ENCODE measurements around the gene ARRDC2.
"Not testable (repeated sequence)": the region's sequence is repeated elsewhere in the genome, so short reads cannot be mapped to it uniquely, and the experiment has no call there.

The ARRDC2 gene

GRCh38 chr19:17988161-17988560, 19.8 kb upstream of the ARRDC2 start:
- FAIRE-seq (no peak), DNase-seq (ENCODE audit: extremely low spot score, insufficient read length, low read depth) (no peak)

DNA sequence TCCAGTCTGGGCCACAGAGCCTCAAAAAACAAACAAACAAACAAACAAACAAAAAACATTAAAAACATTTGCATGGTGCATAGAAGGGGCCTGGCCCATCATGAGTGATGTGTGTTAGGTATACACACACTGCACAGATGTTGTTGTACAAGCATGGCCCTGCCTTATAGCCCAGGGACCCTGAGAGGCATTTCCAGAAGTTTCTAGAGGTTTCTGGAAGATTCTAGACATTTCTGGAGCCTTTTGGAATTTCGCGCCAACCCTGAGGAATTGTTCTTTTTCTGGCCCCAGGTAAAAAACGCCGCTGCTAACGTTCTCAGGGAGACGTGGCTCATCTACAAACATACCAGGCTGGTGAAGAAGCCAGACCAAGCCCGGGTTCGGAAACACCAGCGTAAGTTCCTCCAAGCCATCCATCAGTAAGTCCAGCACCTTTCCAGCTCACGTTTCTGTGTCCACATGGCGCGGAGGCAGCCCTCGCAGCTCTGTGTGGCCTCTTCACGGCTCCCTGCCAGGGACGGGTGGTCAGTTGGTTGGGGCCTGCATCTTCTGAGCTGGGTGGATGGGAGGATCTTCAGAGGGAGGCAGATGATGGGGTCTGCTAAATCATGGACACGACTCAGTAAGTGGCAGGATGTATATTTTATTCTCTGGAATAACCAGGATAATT, 18.4 kb upstream of the ARRDC2 start:
- DNase-seq (ENCODE audit: extremely low spot score, insufficient read length, low read depth) (no peak), FAIRE-seq (no peak)

DNA sequence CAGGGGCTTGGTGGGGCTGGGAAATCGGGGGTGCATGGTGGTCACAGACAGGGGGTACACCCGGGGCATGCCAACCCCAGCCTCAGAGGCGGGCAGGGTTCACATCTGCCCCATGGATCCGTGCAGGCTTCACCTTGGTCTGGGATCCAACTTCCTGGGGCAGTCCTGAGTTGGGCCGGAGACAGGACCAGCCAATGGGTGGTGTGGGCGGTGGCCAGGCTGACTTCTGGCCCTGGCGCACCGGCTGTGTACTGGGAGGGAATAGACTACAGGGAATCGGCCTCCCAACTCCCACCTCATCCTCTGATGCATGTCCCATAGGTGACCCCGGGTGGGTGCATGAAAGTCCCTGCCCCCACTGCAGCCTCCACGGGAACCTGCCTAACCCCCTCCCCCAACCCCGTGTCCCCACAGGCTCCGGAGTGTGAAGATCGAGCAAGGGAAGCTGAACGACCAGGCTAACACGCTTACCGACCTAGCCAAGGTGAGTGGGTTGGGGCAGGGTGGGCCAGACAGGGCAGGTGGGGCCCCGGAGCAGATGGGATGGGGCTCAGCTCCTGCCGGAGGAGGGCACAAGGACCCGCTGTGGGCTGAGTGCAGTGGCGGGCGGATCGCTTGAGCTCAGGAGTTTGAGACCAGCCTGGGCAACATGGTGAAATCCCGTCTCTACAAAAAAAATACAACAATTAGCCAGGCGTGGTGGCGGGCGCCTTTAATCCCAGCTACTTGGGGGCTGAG, 14.7 kb upstream of the ARRDC2 start:
- FAIRE-seq (no peak), DNase-seq (ENCODE audit: extremely low spot score, insufficient read length, low read depth) (no peak)

DNA sequence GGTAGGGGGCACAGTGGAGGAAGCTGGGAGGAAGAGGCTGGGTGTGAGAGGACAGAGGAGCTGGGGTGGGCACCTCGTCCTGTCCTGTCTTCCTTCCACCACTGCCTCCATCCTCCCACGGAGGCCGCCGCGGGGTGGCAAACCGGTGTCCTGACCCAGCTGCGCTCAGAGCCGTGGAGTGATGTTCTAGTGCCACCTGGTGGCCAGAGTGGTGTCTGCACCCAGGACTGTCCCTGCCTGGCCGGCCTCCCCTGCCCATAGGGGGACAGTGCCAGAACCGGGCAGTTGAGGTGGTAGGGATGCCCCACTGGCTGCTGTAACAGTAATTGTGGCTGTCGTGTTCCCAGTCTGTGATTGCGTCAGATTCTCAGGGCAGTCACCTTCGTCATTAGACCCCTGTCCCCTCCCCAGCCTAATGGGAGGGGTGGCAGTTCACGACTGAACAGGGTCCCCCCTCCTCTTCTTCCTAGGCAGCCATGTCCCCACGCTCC, 11.1 kb upstream of the ARRDC2 start:
- FAIRE-seq (peak; percentile 75), DNase-seq (ENCODE audit: extremely low spot score, insufficient read length, low read depth) (peak; percentile 72)

GRCh38 chr19:17997969-17998826, 9.8 kb upstream of the ARRDC2 start:
- DNase-seq (ENCODE audit: extremely low spot score, insufficient read length, low read depth), result no peak
- no peak for FAIRE-seq

DNA sequence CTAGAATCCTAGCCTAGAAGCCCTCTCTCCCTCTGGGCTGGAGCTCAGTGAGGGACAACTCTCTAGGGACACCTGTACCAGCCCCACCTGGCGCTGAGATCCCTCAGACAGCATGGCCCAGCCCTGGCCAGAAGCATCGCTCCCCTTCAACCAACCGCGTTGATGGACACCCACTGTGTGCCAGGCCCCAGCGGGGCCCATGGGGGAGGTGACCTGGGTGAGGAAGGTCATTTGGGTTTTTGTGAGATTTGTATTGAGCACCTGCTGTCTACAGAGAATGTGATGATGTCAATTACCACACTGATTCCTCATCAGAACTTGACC, 9.2 kb upstream of the ARRDC2 start:
- DNase-seq (ENCODE audit: extremely low spot score, insufficient read length, low read depth) (no peak), FAIRE-seq (no peak)

GRCh38 chr19:17999684-18000479, 8.1 kb upstream of the ARRDC2 start:
- DNase-seq (ENCODE audit: extremely low spot score, insufficient read length, low read depth) (no peak), FAIRE-seq (no peak)

GRCh38 chr19:18000480-18000914, 7.5 kb upstream of the ARRDC2 start:
- FAIRE-seq, result no peak
- no peak for DNase-seq (ENCODE audit: extremely low spot score, insufficient read length, low read depth)

DNA sequence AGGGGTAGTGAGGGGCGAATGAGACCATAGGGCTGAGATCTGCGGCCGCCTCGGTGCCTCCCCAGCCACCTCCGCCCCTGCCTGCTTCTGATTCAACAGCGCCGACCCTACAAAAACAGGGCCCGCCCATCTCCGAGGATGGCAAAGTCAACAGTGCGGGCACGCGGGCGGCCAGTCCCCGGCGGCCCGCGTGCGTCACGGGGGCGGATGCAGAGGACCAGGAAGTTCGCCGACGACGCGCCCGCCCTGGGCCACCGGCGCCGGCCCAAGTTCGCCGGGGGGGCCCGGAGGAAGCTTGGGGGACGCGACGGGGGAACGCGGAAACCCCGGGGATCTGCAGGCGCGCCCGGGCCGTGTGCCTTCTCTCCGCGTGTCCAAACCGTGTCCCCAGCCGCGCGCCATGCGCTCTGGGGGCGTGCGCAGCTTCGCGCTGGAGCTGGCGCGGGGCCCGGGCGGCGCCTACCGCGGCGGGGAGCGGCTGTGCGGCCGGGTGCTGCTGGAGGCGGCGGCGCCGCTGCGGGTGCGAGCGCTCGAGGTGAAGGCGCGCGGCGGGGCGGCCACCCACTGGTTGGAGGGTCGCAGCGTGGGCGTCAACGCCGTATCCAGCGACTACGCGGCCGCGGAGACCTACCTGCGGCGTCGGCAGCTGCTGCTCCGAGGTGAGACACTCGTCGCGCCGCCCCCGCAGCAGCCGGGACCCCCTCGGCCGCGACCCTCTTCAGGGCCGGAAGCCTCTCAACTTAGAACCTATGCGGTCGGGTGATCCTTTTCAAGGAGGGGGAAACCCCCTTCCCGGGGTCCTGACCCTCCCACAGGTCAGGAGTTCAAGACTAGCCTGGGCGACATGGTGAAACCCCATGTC, 6.8 kb upstream of the ARRDC2 start:
- FAIRE-seq, result no peak

DNA sequence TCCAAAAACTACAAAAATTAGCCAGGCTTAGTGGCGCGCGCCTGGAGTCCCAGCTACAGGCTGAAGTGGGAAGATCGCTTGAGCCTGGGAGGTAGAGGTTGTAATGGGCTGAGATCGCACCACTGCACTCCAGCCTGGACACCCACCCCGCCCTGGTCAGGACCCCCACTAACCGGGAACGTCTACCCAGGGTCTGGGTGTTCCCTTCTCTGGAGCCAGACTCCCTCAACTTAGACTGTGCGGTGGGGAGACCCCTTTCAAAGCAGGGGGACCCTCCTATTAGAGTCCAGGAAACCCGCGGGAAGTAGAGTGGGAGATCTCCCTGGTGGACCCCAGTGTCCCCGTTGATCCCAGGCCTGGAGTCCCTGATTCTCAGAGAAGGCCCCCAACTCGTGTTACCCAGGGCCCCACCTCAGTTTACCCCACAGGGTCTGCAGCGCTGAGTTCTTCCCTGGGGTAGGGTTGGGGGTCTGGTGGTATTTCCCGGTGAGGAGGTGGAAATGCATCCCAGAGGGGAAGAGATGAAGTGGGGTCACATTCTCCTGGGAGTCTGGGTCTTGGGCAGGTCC, 6.1 kb upstream of the ARRDC2 start:
- no peak for DNase-seq (ENCODE audit: extremely low spot score, insufficient read length, low read depth)
- no peak for FAIRE-seq

More for the DNA sequence above, 6.8 kb upstream of the ARRDC2 start:
- DNase-seq (ENCODE audit: extremely low spot score, insufficient read length, low read depth), result peak; percentile 77

DNA sequence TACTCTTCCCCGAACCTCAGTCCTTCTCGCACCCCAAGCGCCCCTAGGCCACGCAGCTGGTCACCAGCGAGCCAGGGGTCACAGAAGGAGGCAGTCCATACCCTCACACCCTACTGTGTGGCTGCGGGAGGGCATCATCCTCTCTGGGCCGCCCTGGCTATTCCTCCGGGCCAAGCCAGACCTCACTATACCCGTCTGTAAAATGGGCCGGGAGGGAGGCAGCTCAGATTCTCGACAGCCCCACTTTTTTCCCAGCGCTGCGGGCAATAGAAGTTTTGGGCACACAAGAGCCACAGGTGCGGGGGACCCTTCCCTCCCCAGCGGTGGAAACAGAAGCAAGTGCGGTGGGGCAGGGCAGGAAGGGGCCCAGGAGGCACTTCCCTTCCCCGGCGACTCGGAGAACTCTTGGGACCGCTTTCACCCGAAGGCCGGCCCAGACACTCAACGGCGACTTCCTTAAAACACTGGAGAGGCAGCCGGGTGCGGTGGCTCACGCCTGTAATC, 5.6 kb upstream of the ARRDC2 start:
- no peak for DNase-seq (ENCODE audit: extremely low spot score, insufficient read length, low read depth)
- FAIRE-seq, result no peak

- not testable (repeated sequence) for FAIRE-seq; DNase-seq (ENCODE audit: extremely low spot score, insufficient read length, low read depth)
Observed at GRCh38 chr19:18005750-18006149, 2.2 kb upstream of the ARRDC2 start.

GRCh38 chr19:18007044-18007916, 690 bp upstream of the ARRDC2 start:
- FAIRE-seq (peak; percentile 93), DNase-seq (ENCODE audit: extremely low spot score, insufficient read length, low read depth) (peak; percentile 75)

DNA sequence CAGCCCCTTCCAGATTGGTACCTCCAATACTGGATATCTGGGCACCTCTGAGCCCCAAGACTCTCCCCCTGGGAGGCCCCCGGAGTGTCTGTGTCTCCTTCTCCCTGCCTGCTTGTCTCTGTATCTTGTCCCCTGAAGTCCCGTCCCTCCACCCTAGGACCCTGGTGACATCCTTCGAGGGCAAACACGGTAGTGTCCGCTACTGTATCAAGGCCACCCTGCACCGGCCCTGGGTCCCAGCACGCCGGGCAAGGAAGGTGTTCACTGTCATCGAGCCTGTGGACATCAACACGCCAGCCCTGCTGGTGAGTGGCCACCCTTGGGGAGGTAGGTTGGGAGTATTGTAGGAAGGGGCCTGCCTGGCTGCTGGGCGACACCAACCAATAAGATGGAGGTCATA, 844 bp downstream of the ARRDC2 start:
- DNase-seq (ENCODE audit: extremely low spot score, insufficient read length, low read depth) (no peak), FAIRE-seq (no peak)

- no peak for DNase-seq (ENCODE audit: extremely low spot score, insufficient read length, low read depth)
Observed at GRCh38 chr19:18009412-18010066, 1.6 kb downstream of the ARRDC2 start.

GRCh38 chr19:18010149-18010548, 2.2 kb downstream of the ARRDC2 start:
- FAIRE-seq, result no peak
- no peak for DNase-seq (ENCODE audit: extremely low spot score, insufficient read length, low read depth)

More at GRCh38 chr19:18009412-18010066, 1.6 kb downstream of the ARRDC2 start:
- no peak for FAIRE-seq

All from GM18507 (cell line).